ENCODE measurements around the gene DDX39A. TPM values are rescaled to one million over a fixed set of nuclear protein-coding genes. Genes with fewer than 3 reads are reported as not detected.
"Not testable (repeated sequence)": the region's sequence is repeated elsewhere in the genome, so short reads cannot be mapped to it uniquely, and the experiment has no call there.

DDX39A gene
- polyA plus RNA-seq, 1 donor from 2014 or later: 76.4 TPM

DNA sequence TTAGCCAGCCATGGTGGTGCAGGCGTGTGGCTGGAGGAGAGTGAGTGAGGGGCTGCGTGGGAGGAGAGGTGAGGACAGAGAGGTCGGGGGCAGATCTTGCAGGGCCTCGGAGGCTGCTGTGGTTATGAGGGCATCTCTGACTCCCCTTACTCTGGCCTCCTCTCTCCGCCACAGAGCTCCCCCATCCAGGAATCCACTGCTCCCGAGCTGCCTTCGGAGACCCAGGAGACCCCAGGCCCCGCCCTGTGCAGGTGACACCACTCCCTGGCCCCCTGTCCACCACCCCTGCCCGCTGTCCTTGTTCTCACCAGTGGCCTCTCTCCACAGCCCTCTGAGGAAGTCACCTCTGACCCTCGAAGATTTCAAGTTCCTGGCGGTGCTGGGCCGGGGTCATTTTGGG is 48.2 kb upstream of the DDX39A start:
- H3K4me2 ChIP-seq (ENCODE audit: low read length): no peak overlapping the region
- no peak overlapping the region for H3K27ac ChIP-seq (ENCODE audit: low read length)
- H3K4me3 ChIP-seq (ENCODE audit: low read length): no peak overlapping the region
- no peaks in the 10 kb centered on the region for H3K9me3 ChIP-seq (ENCODE audit: low read length)
- no peaks in the 10 kb centered on the region for H3K9me2 ChIP-seq (ENCODE audit: insufficient read depth, low read length)
- no peak overlapping the region for H3K9ac ChIP-seq (ENCODE audit: low read length)
- H4K20me1 ChIP-seq (ENCODE audit: insufficient read depth): no peaks in the 10 kb centered on the region
- H3K27me3 ChIP-seq (ENCODE audit: insufficient read depth, low read depth, low read length): no peaks in the 10 kb centered on the region
- H3F3A ChIP-seq (ENCODE audit: insufficient read depth, low read length, poor library complexity, severe bottlenecking): no peaks in the 10 kb centered on the region
- TF ChIP-seq EP300 (conservative IDR thresholded peaks at IDR 0.05; ENCODE audit: poor library complexity, severe bottlenecking) (no peak), SMC3 (conservative IDR thresholded peaks at IDR 0.05; ENCODE audit: poor library complexity) (no peak), MXI1 (conservative IDR thresholded peaks at IDR 0.05; ENCODE audit: poor library complexity, severe bottlenecking) (no peak)
- no peaks in the 10 kb centered on the region for H3K36me3 ChIP-seq (ENCODE audit: insufficient read depth, low read length)
- no peak overlapping the region for H2AFZ ChIP-seq (ENCODE audit: low read depth, low read length)
- H3K79me2 ChIP-seq (replicated peaks; ENCODE audit: insufficient read depth, low read length): no peaks in the 10 kb centered on the region

DNA sequence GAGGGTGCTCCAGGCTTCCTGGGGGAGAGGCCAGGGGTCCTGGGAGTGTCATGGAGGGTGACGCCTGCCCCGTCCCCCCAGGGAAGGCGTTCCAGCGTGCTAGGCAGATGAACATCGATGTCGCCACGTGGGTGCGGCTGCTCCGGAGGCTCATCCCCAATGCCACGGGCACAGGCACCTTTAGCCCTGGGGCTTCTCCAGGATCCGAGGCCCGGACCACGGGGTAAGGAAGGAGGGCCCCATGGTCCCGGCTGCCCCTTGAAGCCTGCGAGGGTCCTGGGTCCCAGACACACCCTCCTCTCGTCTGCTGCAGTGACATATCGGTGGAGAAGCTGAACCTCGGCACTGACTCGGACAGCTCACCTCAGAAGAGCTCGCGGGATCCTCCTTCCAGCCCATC is 44.6 kb upstream of the DDX39A start:
- H3F3A ChIP-seq (ENCODE audit: insufficient read depth, low read length, poor library complexity, severe bottlenecking): no peaks in the 10 kb centered on the region
- H3K36me3 ChIP-seq (ENCODE audit: insufficient read depth, low read length): no peaks in the 10 kb centered on the region

DNA sequence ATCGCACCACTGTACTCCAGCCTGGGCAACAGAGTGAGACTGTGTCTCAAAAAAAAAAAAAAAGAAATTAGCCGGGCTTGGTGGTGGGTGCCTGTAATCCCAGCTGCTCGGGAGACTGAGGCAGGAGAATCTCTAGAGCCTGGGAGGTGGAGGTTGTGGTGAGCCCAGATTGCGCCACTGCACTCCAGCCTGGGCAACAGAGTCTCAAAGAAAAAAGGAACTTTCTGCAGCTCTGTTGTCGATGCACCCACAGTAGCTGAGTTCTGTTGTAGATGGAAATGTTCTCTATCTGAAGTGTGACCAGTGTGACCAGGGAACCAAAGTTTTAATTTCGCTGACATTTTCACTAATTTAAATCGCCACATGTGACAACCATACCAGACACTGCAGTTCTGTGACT is 43.3 kb upstream of the DDX39A start:
- not testable (repeated sequence) for H2AFZ ChIP-seq (ENCODE audit: low read depth, low read length); H3K9me3 ChIP-seq (ENCODE audit: low read length); H3K9ac ChIP-seq (ENCODE audit: low read length); H3K4me2 ChIP-seq (ENCODE audit: low read length); H3K27me3 ChIP-seq (ENCODE audit: insufficient read depth, low read depth, low read length); H3K36me3 ChIP-seq (ENCODE audit: insufficient read depth, low read length); H3K27ac ChIP-seq (ENCODE audit: low read length); H4K20me1 ChIP-seq (ENCODE audit: insufficient read depth); H3K79me2 ChIP-seq (replicated peaks; ENCODE audit: insufficient read depth, low read length); H3K4me3 ChIP-seq (ENCODE audit: low read length); H3K9me2 ChIP-seq (ENCODE audit: insufficient read depth, low read length); H3F3A ChIP-seq (ENCODE audit: insufficient read depth, low read length, poor library complexity, severe bottlenecking)

More for the DNA sequence above, 44.6 kb upstream of the DDX39A start:
- Histone ChIP-seq H4K20me1 (ENCODE audit: insufficient read depth) (no peaks in the 10 kb centered on the region), H3K9me3 (ENCODE audit: low read length) (no peaks in the 10 kb centered on the region), H3K9me2 (ENCODE audit: insufficient read depth, low read length) (no peaks in the 10 kb centered on the region), H3K79me2 (replicated peaks; ENCODE audit: insufficient read depth, low read length) (no peaks in the 10 kb centered on the region), H3K27me3 (ENCODE audit: insufficient read depth, low read depth, low read length) (no peaks in the 10 kb centered on the region), H3K4me3 (ENCODE audit: low read length) (no peak overlapping the region), H3K4me2 (ENCODE audit: low read length) (no peak overlapping the region), H2AFZ (ENCODE audit: low read depth, low read length) (no peak overlapping the region), H3K9ac (ENCODE audit: low read length) (no peak overlapping the region), H3K27ac (ENCODE audit: low read length) (no peak overlapping the region)
- TF ChIP-seq SMC3 (conservative IDR thresholded peaks at IDR 0.05; ENCODE audit: poor library complexity) (no peak), EP300 (conservative IDR thresholded peaks at IDR 0.05; ENCODE audit: poor library complexity, severe bottlenecking) (no peak), MXI1 (conservative IDR thresholded peaks at IDR 0.05; ENCODE audit: poor library complexity, severe bottlenecking) (no peak), TAF1 (IDR thresholded peaks at IDR 0.05; ENCODE audit: low read depth) (no peak), RAD21 (conservative IDR thresholded peaks at IDR 0.05) (no peak), POLR2AphosphoS5 (IDR thresholded peaks at IDR 0.05) (no peak)
- TF ChIP-seq, protein P1, sequence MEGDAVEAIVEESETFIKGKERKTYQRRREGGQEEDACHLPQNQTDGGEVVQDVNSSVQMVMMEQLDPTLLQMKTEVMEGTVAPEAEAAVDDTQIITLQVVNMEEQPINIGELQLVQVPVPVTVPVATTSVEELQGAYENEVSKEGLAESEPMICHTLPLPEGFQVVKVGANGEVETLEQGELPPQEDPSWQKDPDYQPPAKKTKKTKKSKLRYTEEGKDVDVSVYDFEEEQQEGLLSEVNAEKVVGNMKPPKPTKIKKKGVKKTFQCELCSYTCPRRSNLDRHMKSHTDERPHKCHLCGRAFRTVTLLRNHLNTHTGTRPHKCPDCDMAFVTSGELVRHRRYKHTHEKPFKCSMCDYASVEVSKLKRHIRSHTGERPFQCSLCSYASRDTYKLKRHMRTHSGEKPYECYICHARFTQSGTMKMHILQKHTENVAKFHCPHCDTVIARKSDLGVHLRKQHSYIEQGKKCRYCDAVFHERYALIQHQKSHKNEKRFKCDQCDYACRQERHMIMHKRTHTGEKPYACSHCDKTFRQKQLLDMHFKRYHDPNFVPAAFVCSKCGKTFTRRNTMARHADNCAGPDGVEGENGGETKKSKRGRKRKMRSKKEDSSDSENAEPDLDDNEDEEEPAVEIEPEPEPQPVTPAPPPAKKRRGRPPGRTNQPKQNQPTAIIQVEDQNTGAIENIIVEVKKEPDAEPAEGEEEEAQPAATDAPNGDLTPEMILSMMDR (IDR thresholded peaks at IDR 0.05; ENCODE audit: poor library complexity, severe bottlenecking): no peak

DNA sequence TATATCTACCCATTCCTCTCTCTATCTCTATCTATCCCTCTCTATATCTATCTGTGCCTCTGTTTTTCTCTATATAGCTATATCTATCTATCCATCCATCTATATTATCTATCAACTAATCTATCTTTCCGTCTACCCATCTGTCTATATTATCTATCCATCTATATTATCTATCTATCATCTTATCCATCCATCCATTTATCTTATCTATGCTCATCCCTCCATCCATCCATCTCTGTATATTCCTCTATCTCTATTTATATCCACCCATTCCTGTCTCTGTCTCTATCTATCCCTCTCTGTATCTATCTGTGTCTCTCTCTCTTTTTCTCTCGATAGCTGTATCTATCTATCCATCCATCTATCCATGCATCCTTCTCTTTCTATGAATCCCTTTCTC is 41.8 kb upstream of the DDX39A start:
- H3F3A ChIP-seq (ENCODE audit: insufficient read depth, low read length, poor library complexity, severe bottlenecking): no peaks in the 10 kb centered on the region
- H3K36me3 ChIP-seq (ENCODE audit: insufficient read depth, low read length): no peaks in the 10 kb centered on the region
- H3K79me2 ChIP-seq (replicated peaks; ENCODE audit: insufficient read depth, low read length): no peaks in the 10 kb centered on the region
- H3K9me2 ChIP-seq (ENCODE audit: insufficient read depth, low read length): no peaks in the 10 kb centered on the region
- H4K20me1 ChIP-seq (ENCODE audit: insufficient read depth): no peaks in the 10 kb centered on the region
- no peak overlapping the region for H2AFZ ChIP-seq (ENCODE audit: low read depth, low read length)
- H3K4me2 ChIP-seq (ENCODE audit: low read length): no peak overlapping the region
- no peak overlapping the region for H3K27ac ChIP-seq (ENCODE audit: low read length)
- no peak overlapping the region for H3K9ac ChIP-seq (ENCODE audit: low read length)
- no peak for TF ChIP-seq EP300 (conservative IDR thresholded peaks at IDR 0.05; ENCODE audit: poor library complexity, severe bottlenecking)
- TF ChIP-seq POLR2AphosphoS5 (IDR thresholded peaks at IDR 0.05): no peak
- TF ChIP-seq SMC3 (conservative IDR thresholded peaks at IDR 0.05; ENCODE audit: poor library complexity): no peak
- no peak overlapping the region for H3K4me3 ChIP-seq (ENCODE audit: low read length)
- no peaks in the 10 kb centered on the region for H3K9me3 ChIP-seq (ENCODE audit: low read length)
- H3K27me3 ChIP-seq (ENCODE audit: insufficient read depth, low read depth, low read length): no peaks in the 10 kb centered on the region
